GM19099 (cell line): ENCODE data around the gene COBL.

Experiments
- POLR2A ChIP-seq: IDR thresholded peaks from 3 replicates; pipeline ENCODE4 v1.6.1; 2011; ENCODE audit warnings: low read depth; ENCODE audit not compliant: insufficient read length; ENCODE audit errors: extremely low read depth

The COBL gene

DNA sequence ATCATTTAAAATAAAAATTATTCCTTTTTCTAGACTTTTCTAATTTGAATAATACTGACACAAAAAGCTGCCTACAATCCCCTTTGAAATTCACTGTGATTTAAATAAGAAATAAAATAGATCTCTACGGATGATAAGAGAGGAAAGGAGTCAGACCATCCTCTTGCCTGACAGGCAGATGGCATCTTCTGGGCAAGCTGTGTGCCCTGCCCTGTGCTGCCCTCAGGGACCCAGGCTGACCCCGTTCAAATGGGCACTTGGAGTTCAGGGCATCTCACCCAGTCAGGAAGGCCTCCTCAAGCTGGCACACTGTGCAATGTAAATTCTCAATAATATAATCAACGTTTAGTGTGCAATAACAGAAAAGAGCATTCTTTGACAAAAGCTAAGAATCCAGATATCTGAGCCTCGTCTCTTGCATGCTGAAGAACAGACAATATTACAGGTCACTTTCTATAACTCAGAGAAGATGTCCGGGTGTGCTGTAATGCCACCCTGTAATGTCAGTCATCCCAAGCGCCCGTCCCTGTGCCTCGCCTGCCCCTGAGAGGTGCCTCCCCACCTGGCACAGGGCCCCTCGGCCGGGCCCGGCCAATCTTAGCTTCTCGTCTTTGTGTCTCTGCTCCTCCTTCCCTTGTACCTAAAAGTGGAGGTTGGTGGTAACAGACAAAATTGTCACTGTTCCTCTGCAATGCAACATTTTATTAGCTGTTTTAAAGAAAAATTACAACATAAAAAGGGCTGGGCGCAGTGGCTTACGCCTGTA lies 263.3 kb downstream of the COBL start:
- TF ChIP-seq POLR2A = no peak

DNA sequence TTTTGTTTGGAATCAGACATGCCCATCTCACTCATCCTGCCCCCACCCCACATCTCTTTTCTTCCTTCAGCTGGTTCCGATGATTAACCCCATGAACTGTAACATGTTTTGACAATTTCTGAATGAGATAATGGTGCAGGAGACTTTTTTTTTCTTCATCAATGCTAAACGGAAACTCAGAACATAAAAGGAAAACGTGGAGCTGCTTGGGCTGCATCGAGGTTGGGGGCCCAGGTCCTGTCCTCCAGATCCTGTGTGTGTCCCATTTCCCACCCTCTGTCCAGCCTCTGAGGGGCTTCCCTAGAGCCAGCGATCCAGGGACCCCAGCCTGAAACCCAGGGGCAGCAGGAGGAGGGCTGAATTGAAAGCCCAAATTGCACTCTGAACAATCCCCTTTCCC lies 270.1 kb downstream of the COBL start:
- no peak for TF ChIP-seq POLR2A

DNA sequence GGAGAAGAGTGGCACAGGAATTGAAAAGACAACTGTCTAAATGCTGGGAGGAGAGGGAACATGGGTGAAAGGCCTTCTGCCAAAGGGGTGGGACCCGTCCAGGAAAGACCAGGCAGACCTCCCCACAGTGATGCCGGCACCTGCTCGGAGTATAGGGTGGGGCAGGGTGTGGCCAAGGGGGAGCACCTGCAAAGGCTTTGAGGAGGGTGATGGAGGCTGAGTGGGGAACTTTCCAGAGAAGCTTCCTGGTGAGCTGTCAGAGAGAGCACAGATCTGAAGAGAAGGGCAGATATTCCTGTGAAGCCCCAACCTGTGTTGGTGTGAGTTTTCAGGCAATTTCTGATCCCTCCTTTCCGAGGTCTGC lies 270.5 kb downstream of the COBL start:
- no peak for TF ChIP-seq POLR2A

DNA sequence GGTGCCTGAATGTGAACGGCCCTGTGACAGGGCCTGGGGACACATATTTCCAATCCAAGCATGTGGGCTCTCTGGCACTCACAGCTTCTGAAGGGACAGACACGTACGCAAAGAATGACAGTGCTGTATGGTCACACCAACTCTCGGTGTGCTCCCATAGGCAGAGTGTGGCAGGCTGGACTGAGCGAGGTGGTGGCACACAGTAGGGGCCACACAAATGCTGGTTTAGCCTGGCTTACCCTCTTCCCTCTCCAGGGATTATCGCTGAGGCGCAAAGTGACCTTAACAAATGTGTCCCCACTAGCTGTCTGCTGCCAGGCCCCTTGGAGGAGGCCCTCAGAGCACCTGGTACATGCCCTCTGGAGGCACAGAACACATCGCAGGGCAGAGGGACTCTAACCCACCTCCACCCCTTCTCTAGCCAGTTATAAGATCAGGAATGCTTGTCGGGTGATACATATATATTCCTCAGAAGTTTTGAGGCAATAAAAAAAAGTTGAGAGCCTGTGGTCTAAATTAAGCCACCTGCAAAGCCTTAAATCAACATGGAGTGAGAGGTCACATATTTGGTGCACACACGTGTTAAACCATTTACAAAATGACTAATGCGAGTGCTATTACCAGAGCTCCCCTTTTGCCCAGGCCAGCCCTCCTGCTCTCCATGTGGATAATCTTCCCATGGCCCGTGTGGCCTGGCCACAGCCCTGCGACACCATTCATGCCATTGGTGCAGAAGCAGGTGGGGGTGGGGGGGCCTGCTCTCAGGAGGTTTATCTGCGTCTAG lies 271.1 kb downstream of the COBL start:
- TF ChIP-seq POLR2A = no peak

DNA sequence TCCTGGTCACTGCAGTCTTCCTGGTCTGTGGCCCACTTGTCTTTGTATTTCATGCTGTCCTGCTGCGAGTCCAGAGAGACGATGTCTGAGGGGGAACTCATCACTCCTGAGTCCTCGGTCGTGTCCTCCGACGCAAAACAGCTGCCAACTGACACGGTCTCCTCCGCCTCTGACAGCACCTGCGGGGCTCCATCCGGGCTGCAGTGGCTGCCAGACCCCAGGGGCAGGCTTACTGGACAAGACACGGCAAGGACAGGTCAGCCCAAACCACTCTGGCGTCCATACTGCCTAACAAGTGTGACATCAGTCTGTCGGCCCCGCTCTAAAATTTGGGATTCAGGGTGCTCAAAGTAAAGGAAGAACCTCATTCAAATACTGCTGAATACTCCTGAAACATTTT lies 273.1 kb downstream of the COBL start:
- no peak for TF ChIP-seq POLR2A

DNA sequence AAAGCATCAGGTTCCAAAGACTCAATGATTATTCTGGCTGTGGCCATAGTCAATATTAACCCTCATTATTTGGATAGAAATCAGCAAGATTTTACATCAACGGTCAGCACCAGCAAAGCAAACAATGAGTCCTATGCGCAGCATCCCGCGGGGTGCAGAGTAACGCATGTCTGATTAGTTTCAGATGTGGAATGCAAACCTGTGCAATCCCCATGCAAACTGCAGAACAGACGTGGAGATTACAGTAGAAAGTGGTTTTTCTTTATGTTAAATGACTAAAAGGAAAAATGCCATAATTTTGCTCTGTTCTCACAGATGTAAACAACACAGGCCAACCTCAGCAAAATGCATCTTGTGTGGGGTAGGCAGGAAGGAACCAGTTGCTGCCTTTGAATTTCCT lies 275.8 kb downstream of the COBL start:
- TF ChIP-seq POLR2A = no peak

DNA sequence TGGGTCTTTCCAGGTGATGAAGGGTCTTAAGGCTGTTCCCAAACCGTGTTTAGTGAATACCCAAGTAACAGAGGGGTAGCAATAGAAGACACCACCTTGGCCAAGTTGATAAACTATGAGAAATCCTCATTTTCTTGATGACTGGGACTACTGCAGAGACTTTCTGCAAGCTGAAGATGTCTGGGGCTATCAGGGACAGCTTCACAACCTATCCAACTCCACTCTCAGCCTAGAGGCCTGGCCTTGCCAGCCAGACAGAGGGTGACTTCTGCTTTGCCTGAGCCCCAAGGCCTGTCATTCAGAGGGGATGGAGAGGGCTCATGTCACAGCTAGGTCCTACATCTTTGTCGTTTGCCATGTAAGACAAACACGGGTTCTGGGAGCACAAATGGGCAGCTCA lies 278.0 kb downstream of the COBL start:
- no peak for TF ChIP-seq POLR2A

DNA sequence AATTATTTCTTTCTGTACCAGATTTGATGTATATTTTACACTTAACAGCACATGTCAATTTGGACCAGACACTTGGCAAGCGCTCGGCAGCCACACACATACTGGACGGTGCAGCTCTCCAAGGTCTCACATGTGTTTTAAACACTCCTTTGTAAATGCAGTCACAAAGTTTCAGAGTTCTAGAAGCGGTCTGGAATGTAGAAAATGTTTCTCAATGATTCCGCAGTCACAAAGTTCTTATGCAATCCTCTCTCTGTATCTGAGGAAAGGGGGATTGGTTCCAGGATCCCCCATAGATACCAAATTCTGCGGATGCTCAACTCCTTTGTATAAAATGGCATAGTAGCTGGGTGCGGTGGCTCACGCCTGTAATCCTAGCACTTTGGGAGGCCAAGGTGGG lies 280.9 kb downstream of the COBL start:
- no peak for TF ChIP-seq POLR2A

DNA sequence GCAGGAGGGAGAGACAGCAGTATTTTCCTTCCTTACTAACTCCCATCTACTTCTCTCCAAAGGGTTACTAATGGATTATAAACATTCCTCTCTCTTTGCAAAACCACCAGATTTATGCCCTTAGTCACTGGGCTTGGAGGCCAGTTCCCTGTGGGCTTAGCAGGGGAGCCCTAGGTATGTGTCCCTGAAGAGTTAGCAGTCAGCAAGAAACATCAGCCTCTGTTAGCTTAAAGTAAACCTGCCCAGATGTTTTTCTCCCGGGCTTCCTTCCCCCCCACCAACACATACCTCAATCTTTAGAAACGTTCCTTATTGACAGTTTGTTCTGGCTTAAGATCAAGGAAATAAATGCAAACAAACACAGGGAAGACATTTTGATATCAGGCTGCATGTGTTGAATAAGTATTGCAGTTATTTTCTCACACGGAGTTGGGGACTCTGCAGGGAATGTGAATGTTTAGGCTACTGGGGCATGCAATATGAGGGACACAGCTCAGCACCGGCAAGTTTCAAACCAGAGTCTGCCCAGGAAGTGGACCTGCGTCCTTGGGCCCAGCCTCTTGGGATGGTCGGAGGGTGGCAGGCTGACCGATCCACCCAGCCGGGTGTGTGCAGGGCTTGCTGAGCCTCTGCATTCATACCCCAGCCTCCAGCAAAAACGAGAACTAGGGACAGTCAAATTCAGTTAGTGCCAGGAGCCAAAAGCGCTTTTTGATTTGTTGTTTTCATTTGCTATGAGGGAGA lies 281.9 kb downstream of the COBL start:
- TF ChIP-seq POLR2A = no peak

DNA sequence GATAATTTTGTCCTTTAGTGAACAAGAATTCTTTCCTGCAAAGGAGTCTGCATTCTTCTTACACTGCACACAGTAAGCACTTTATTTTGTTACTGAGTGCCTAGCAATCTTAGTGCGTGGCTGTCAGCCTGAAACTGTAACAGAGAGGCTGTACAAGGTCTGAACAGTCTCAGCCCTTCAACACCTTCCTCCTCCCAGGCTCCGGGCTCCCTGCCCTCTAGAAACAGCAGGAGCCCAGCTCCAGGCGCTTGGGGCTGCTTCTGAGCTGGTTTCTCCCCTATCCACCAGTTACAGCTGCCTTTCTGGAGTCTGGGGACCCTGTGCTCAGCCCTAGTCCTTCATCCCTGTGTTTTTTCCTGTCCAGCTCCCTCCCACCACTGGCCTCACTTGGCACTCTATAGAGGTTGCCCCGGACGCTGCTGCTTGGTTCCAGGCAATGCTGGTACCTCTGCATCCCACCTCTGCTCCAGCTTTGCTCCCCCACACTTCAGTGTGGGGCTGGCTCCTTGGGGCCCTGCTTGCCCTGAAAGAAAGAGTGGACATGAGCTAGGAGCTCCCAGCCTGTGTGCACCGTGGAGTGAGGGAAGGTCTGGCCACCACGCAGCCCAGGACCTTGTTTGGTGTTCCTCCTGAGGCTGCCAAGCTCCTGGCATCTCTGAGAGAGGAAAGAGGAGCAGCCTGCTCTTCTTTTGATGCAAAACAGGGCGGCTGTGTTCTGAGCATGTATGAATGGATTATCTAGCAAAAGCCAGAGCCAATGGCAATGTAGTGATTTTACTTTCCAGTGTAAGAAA lies 282.7 kb downstream of the COBL start:
- no peak for TF ChIP-seq POLR2A

DNA sequence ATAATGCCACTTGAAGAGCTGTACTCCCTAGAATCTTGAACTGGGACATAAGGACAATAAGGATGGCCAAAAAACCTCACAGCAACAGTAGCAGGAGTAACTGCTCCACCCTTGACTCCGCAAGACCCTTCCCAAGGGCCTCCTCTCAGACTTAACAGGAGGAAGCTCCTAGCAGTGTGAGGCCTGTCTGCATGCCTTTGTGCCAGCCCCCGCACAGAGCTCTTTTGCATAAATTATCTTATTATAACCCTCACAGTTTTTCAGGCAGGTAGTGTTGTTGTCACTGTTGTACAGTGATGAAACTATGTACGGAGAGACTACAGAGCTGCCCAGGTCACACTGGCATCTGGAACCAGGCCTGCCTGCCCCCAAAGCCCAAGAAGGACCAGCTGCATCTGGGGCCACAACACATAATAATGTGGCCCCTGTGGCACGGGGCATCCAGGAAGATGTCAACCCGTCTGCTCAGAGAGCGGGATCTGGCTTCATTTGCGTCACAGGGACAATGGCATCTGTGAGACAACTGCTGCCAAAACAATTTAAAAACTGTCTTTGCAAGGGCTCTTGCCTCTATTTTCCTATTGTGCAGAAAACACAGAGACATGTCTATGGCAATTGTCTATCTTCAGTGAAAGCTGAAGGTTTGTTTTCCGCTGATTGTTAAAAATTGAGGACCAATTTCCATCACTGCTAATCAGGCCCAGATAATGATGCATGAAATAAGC lies 284.7 kb downstream of the COBL start:
- no peak for TF ChIP-seq POLR2A

DNA sequence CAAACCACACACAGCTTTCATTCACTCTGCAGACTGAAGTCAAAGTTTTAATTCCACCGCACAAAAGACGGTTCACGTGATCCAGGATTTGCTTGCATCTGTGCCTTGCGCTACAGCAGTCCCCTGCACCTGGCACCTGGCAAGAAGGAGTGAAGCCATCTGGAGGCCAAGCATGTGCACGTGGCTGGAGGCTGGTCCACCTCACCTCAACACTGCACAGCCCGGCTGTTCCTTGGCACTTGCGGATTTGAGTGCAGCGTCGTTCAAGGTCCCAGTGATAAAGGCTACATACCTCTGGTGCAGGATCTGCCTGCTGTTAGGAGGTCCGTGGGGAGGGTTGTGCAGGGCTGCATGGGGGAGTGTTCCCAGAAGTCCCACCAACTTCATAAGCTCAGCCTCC lies 285.4 kb downstream of the COBL start:
- no peak for TF ChIP-seq POLR2A

DNA sequence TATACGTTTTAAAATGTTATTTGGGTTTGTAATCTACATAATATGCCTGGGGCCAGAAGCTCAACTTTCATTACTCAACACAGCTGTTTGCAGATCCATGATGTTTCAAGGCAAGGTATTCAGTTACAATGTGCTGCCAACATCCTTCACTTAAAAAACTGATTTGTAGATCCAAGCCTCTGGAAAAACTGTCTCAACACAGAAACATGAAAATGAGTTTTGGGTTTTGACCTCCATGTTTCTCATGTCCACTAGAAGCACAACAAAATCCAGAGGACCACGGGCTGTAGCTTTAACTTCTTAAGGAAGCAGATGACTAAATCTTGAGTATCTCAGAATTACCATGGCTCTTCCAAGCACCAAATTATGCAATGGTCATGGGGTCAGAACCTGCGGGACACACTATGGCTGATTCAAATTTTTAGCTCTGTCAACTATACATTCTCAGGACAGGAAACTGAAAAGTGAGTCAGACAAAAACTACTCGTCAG lies 286.9 kb downstream of the COBL start:
- TF ChIP-seq POLR2A = no peak

DNA sequence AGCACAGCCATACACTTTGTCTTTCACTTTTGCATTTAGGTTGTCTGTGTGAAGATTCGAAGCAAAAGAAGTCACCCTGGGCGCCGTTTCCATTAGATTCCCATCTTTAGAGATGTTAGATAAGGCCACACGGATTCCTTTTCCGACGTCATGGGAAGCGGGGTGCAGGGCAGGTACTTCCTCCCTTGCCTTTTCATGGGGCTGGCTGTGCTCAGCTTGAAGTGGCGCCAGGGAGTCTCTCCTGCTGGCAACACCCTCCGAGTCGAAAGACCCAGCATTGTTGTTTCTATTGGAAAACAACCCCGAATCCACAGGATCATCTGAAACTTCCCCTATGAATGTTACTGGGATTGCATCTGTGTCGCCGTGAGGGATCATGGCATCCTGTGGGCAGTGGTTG lies 287.5 kb downstream of the COBL start:
- no peak for TF ChIP-seq POLR2A

DNA sequence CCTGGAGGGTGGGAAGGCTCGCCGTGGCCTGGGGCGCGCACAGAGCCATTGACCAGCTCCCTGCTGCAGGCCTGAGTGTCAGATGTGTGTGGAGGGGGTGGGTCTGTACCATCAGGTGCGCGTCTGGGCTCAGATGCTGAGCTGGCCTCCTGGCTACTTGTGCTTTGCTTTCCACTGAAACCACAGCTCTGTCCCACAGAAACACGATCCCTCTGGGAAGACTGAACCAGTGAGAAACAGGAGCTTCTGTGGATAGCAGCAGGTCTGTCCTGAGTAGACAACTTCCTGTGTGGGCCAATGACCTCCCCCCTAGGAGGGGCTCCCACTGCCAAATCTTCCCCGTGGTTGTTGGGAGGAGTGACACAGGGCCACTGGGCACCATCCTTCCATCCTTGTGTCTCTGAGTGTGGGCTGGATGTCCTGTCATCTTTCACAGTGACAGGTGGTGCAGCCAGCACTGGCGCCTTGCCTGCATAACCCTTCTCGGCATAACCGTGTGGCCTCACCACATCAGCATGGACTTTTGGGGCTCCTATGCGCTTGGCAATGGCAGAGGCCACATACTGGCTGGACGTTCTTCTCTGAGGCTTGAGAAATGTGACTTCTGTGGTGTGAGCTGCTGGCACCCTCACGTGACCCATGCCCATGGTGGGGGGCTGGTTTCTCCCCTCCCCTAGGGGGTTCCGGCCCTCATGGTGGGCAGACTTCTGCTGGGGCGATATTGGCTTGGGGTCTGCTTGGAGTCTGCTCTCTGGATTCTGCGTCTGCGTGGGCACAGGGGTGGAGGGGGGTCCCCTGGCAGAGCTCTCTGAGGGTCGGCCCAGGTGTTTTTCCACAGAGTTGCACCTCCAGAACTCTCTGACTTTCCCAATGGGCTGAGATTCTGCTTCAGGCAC lies 288.4 kb downstream of the COBL start:
- no peak for TF ChIP-seq POLR2A
